Stimulated activated CD4-positive, alpha-beta T cell treated with anti-CD3 and anti-CD28 coated beads, Interleukin-15, amount 100 ng/mL, for 48 hours (primary cell): ENCODE data around the gene CD46.
A peak's percentile ranks its signal among the peaks of the same experiment; 100 is the strongest.

ENCODE experiments used
- DNase-seq, 2 donors: peaks; one replicate each; pipeline ENCODE4 v3.0.0-alpha.2; 2020; ENCODE audit warnings: low read depth in 2 of 2

Gene CD46

GRCh38 chr1:207797229-207797973 is 45.5 kb downstream of the CD46 start:
- DNase-seq = peak; percentile 52 to 77

GRCh38 chr1:207798847-207799246 is 47.0 kb downstream of the CD46 start:
- DNase-seq = no peak

GRCh38 chr1:207799989-207800648 is 48.3 kb downstream of the CD46 start:
- DNase-seq = no peak

- no peak for DNase-seq
Observed at GRCh38 chr1:207801819-207802218, 50.0 kb downstream of the CD46 start.

- no peak for DNase-seq
Observed at GRCh38 chr1:207803678-207804077, 51.8 kb downstream of the CD46 start.

GRCh38 chr1:207804721-207805468 is 53.0 kb downstream of the CD46 start:
- no peak for DNase-seq

- no peak for DNase-seq
Observed at GRCh38 chr1:207805841-207806421, 54.1 kb downstream of the CD46 start.

- no peak for DNase-seq
Observed at GRCh38 chr1:207806531-207807325, 54.9 kb downstream of the CD46 start.

- no peak for DNase-seq
Observed at GRCh38 chr1:207807326-207807689, 55.5 kb downstream of the CD46 start.

- DNase-seq = no peak
Observed at GRCh38 chr1:207807690-207808321, 56.0 kb downstream of the CD46 start.

- no peak for DNase-seq
Observed at GRCh38 chr1:207808322-207808705, 56.5 kb downstream of the CD46 start.

- no peak for DNase-seq
Observed at GRCh38 chr1:207808911-207809555, 57.2 kb downstream of the CD46 start.

- DNase-seq = no peak
Observed at GRCh38 chr1:207810173-207810572, 58.3 kb downstream of the CD46 start.

- no peak for DNase-seq
Observed at GRCh38 chr1:207810606-207811295, 58.9 kb downstream of the CD46 start.

- DNase-seq = no peak
Observed at GRCh38 chr1:207811319-207811718, 59.5 kb downstream of the CD46 start.

GRCh38 chr1:207811920-207812720 is 60.3 kb downstream of the CD46 start:
- no peak for DNase-seq

GRCh38 chr1:207812778-207813511 is 61.1 kb downstream of the CD46 start:
- DNase-seq = no peak

- DNase-seq = no peak
Observed at GRCh38 chr1:207813512-207813881, 61.6 kb downstream of the CD46 start.

- DNase-seq = no peak
Observed at GRCh38 chr1:207813946-207814345, 62.1 kb downstream of the CD46 start.
